GM21515 (cell line): ENCODE results near the gene CEP112.

Experiments
- ATAC-seq: cut with Tn5 transposase; IDR thresholded peaks from one replicate; pipeline ENCODE4 v1.9.1; 2021; ENCODE audit not compliant: unreplicated experiment

CEP112 gene

GRCh38 chr17:65893692-65894279 is 298.1 kb downstream of the CEP112 start:
- no peak for ATAC-seq

GRCh38 chr17:65892912-65893377 is 299.0 kb downstream of the CEP112 start:
- peak; percentile 41 for ATAC-seq

GRCh38 chr17:65891231-65891735 is 300.6 kb downstream of the CEP112 start:
- no peak for ATAC-seq

GRCh38 chr17:65888649-65889048 is 303.3 kb downstream of the CEP112 start:
- no peak for ATAC-seq

- ATAC-seq, result no peak
Observed at GRCh38 chr17:65886315-65887245, 305.4 kb downstream of the CEP112 start.

GRCh38 chr17:65885541-65886312 is 306.2 kb downstream of the CEP112 start:
- no peak for ATAC-seq

- ATAC-seq, result no peak
Observed at GRCh38 chr17:65876985-65877384, 314.9 kb downstream of the CEP112 start.

GRCh38 chr17:65868881-65869280 is 323.1 kb downstream of the CEP112 start:
- ATAC-seq, result no peak

GRCh38 chr17:65867014-65867413 is 324.9 kb downstream of the CEP112 start:
- no peak for ATAC-seq

- no peak for ATAC-seq
Observed at GRCh38 chr17:65865715-65866425, 326.1 kb downstream of the CEP112 start.

GRCh38 chr17:65864394-65864793 is 327.5 kb downstream of the CEP112 start:
- no peak for ATAC-seq

GRCh38 chr17:65857718-65858117 is 334.2 kb downstream of the CEP112 start:
- no peak for ATAC-seq

GRCh38 chr17:65856865-65857264 is 335.1 kb downstream of the CEP112 start:
- no peak for ATAC-seq

- no peak for ATAC-seq
Observed at GRCh38 chr17:65855675-65856074, 336.3 kb downstream of the CEP112 start.

- no peak for ATAC-seq
Observed at GRCh38 chr17:65855245-65855644, 336.7 kb downstream of the CEP112 start.

- ATAC-seq, result no peak
Observed at GRCh38 chr17:65853816-65854215, 338.1 kb downstream of the CEP112 start.

- ATAC-seq, result no peak
Observed at GRCh38 chr17:65852911-65853310, 339.0 kb downstream of the CEP112 start.

GRCh38 chr17:65851965-65852736 is 339.8 kb downstream of the CEP112 start:
- ATAC-seq, result no peak

GRCh38 chr17:65850486-65850885 is 341.4 kb downstream of the CEP112 start:
- ATAC-seq, result no peak

- ATAC-seq, result no peak
Observed at GRCh38 chr17:65848751-65849150, 343.2 kb downstream of the CEP112 start.
